GM19025 (cell line): ENCODE data around the gene MRPS17.

Experiments used
- ATAC-seq: cut with Tn5 transposase; IDR thresholded peaks from one replicate; pipeline ENCODE4 v1.9.1; 2021; ENCODE audit warnings: mild to moderate bottlenecking, low read depth, moderate library complexity; ENCODE audit not compliant: unreplicated experiment

The MRPS17 gene

GRCh38 chr7:55970561-55970960 is 18.9 kb downstream of the MRPS17 start:
- ATAC-seq = no peak

GRCh38 chr7:55970978-55971377 is 19.3 kb downstream of the MRPS17 start:
- no peak for ATAC-seq

- no peak for ATAC-seq
Measured at GRCh38 chr7:55973747-55974250, 22.1 kb downstream of the MRPS17 start.

DNA sequence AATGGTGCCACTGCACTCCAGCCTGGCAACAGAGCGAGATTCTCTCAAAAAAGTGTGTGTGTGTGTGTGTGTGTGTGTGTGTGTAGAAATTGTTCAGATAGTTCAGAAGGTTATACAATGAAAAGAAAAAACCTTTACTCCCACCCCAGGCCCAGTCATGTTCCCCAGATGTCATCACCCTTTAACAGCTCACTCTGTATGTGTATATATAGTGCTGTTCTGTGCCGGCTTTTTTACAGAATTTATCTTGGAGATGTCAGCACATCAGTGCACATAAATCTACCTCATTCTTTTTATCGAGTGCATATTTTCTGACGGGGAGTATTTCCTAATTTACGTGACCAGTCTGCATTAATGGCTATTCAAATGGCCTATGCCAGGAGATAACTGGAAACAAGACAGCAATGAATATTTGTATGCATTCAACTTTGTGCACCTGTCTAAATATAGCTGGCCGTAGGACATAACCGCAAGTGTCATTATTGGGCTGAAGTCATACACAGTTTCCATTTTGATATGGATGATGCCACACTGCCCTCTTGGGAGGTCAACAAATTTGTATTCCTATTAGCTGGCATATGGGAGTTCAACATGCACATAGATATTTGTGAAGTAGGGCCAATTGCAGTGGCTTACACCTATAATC is 24.4 kb downstream of the MRPS17 start:
- ATAC-seq = no peak

- no peak for ATAC-seq
Measured at GRCh38 chr7:55977831-55978230, 26.2 kb downstream of the MRPS17 start.

- ATAC-seq = no peak
Measured at GRCh38 chr7:55980266-55980665, 28.6 kb downstream of the MRPS17 start.

GRCh38 chr7:55983537-55983936 is 31.9 kb downstream of the MRPS17 start:
- no peak for ATAC-seq

GRCh38 chr7:55992346-55992745 is 40.7 kb downstream of the MRPS17 start:
- ATAC-seq = no peak

- no peak for ATAC-seq
Measured at GRCh38 chr7:55996856-55997500, 45.3 kb downstream of the MRPS17 start.

DNA sequence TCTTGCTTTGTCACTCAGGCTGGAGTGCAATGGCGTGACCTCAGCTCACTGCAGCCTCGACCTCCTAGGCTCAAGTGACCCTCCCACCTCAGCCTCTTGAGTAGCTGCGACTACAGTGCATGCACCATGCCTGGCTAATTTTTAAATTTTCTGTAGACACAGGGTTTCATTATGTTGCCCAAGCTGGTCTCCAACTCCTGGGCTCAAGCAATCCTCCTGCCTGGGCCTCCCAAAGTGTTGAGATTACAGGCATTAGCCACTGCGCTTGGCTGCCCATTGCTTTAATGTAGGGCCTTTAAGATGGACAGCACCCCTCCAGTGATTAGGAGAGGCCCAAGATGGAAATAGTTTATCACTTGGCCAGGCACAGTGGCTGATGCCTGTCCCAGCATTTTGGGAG is 52.1 kb downstream of the MRPS17 start:
- ATAC-seq = no peak
